ENCODE measurements around the gene LPIN2.

DNA sequence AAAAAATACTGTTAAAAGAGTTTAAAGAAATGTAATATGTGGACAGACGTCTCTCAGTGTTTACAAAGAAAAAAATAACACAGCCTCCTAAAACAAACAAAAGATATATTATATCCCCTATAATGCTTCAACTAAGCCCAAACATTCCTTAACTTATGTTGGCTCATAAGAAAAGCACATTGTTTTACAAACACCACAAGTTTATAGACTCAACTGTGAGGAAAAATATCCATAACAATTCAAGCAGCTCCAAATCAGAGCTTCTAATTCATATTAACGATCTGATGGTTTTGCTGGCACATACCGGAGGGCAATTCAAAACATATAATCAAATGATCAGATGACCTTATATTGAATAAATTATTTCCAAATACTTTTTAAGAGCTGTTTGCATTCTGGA, 5.5 kb downstream of the LPIN2 start:
- TF ChIP-seq, protein P1, sequence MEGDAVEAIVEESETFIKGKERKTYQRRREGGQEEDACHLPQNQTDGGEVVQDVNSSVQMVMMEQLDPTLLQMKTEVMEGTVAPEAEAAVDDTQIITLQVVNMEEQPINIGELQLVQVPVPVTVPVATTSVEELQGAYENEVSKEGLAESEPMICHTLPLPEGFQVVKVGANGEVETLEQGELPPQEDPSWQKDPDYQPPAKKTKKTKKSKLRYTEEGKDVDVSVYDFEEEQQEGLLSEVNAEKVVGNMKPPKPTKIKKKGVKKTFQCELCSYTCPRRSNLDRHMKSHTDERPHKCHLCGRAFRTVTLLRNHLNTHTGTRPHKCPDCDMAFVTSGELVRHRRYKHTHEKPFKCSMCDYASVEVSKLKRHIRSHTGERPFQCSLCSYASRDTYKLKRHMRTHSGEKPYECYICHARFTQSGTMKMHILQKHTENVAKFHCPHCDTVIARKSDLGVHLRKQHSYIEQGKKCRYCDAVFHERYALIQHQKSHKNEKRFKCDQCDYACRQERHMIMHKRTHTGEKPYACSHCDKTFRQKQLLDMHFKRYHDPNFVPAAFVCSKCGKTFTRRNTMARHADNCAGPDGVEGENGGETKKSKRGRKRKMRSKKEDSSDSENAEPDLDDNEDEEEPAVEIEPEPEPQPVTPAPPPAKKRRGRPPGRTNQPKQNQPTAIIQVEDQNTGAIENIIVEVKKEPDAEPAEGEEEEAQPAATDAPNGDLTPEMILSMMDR (optimal IDR thresholded peaks at IDR 0.05 in 1 of 3, IDR thresholded peaks at IDR 0.05 in 1 of 3, conservative IDR thresholded peaks at IDR 0.05 in 1 of 3; ENCODE audit: extremely low read depth in 1 of 3, insufficient read depth in 2 of 3, low read length in 3 of 3), result no peak
- no peak for TF ChIP-seq EZH2 (IDR thresholded peaks at IDR 0.05; ENCODE audit: low read length)

Measured in keratinocyte (primary cell).